ENCODE results near the gene MEF2C. TPM values are rescaled to one million over a fixed set of nuclear protein-coding genes. Genes with fewer than 3 reads are reported as not detected.

MEF2C gene
- total RNA-seq, 1 experiment from 2014 or later = 13.0 TPM

DNA sequence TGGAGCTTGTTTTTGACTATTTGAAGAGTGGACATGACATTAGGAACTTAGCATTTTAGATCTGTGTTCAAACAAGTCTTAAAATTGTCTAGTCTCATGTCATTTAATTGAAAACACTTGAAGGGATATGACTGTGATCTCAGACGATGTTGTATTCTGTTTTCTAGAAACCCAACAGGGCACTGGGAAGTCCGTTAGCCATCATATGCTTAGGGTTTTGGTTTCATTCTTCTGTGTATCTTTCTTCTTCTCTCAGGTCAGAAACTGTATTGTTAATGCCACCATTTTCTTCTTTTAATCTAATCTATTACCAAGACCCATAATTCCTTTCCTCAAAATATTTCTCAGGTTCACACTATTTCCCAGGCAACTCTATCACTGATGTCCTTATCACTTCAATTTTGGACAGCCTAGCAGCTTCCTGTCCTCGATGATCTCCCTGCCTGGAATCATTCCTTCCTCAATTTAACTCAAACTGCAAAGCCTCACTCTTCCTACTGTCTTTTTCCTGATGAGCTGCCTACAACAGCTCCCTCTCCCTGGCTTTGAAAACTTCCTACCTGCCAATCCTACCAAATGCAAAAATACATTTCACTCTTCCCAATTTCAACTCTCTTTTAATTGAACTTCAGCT lies 77.7 kb downstream of the MEF2C start:
- Histone ChIP-seq H3K4me1 (ENCODE audit: control insufficient read depth in 1 of 2, insufficient read depth in 2 of 2, low read length in 2 of 2) (no peaks in the 10 kb centered on the region), H3K4me2 (ENCODE audit: low read length) (no peak overlapping the region), H3K27ac (ENCODE audit: low read depth, low read length) (no peak overlapping the region), H3K9me2 (ENCODE audit: insufficient read depth) (no peaks in the 10 kb centered on the region), H4K20me1 (ENCODE audit: insufficient read depth) (no peaks in the 10 kb centered on the region), H3K36me3 (ENCODE audit: control insufficient read depth in 1 of 2, insufficient read depth in 2 of 2, low read length in 2 of 2) (no peaks in the 10 kb centered on the region), H3K27me3 (ENCODE audit: insufficient read depth, low read length) (no peaks in the 10 kb centered on the region), H3K9me3 (ENCODE audit: control insufficient read depth in 1 of 2, insufficient read depth in 1 of 2, low read depth in 1 of 2, low read length in 2 of 2) (no peaks in the 10 kb centered on the region), H2AFZ (ENCODE audit: low read depth, low read length, poor library complexity, severe bottlenecking) (no peak overlapping the region), H3K4me3 (replicated peaks in 1 of 2; ENCODE audit: low read depth in 1 of 2, low read length in 2 of 2) (no peak overlapping the region), H3K9ac (ENCODE audit: low read length) (no peak overlapping the region), H3K79me2 (ENCODE audit: insufficient read depth, low read length) (no peaks in the 10 kb centered on the region)
- no peak for ATAC-seq
- no TSS peak for BruUV-seq (replicated peaks)
- TF ChIP-seq ELF1 (IDR thresholded peaks at IDR 0.05; ENCODE audit: borderline replicate concordance, low read depth) (no peak), JUND (IDR thresholded peaks at IDR 0.05) (no peak), ZBTB33 (IDR thresholded peaks at IDR 0.05; ENCODE audit: extremely low read depth, insufficient replicate concordance, low read length) (no peak), SP1 (IDR thresholded peaks at IDR 0.05; ENCODE audit: low read depth) (no peak), EZH2 (IDR thresholded peaks at IDR 0.05) (no peak), ZNF274 (IDR thresholded peaks at IDR 0.05; ENCODE audit: low read depth, low read length) (no peak), TCF7L2 (IDR thresholded peaks at IDR 0.05; ENCODE audit: borderline replicate concordance, extremely low read depth, insufficient read depth, insufficient read length) (no peak), CTCF (IDR thresholded peaks at IDR 0.05 in 2 of 3, conservative IDR thresholded peaks at IDR 0.05 in 1 of 3; ENCODE audit: borderline replicate concordance in 1 of 3, insufficient read depth in 1 of 3, low read depth in 2 of 3, low read length in 2 of 3) (no peak), POLR2AphosphoS5 (IDR thresholded peaks at IDR 0.05; ENCODE audit: low read depth, low read length) (no peak)
- TF ChIP-seq, protein P1, sequence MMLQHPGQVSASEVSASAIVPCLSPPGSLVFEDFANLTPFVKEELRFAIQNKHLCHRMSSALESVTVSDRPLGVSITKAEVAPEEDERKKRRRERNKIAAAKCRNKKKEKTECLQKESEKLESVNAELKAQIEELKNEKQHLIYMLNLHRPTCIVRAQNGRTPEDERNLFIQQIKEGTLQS (IDR thresholded peaks at IDR 0.05) = no peak
- intact Hi-C loops (cut with micrococcal nuclease) = no loop called here
- ChIA-PET POLR2A (no interaction called here), RAD21 (ENCODE audit: low non-redundant PET in 1 of 2, low total read pairs in 2 of 2, uncharacterized antibody in 2 of 2, unreplicated experiment in 2 of 2) (no interaction called here), CTCF (no interaction called here)
- no peak for DNase-seq (ENCODE audit: low read depth, low spot score)
